RWPE1 (cell line): ENCODE data around the gene MYZAP.

ENCODE experiments used
- CTCF ChIA-PET: fragments of 350-600 bp; sonication (Branson Sonifier 250); formaldehyde crosslinking; extraction: SDS; loops from one replicate; lab custom pipeline; 2021; lab: Yijun Ruan, JAX
- POLR2A ChIA-PET: fragments of 400-600 bp; formaldehyde crosslinking; extraction: SDS; loops from one replicate; lab custom pipeline; 2020; ENCODE audit warnings: antibody characterized with exemption; ENCODE audit not compliant: low non-redundant PET; lab: Yijun Ruan, JAX
- DNase-seq: peaks from one replicate; pipeline ENCODE4 v3.0.0; 2012; ENCODE audit warnings: low spot score
- H3K27ac ChIP-seq: fragments of 450-650 bp; 2 replicates; pipeline ENCODE4 v1.5.1; 2017
- CTCF ChIP-seq: fragments of 450-650 bp; conservative IDR thresholded peaks from 2 replicates; pipeline ENCODE4 v1.5.1; 2017; ENCODE audit warnings: low read depth, mild to moderate bottlenecking

MYZAP gene

GRCh38 chr15:57573151-57573550 is 18.6 kb upstream of the MYZAP start:
- ChIA-PET POLR2A (no interaction called here), CTCF (no interaction called here)
- DNase-seq: no peak
- no peak overlapping the region for H3K27ac ChIP-seq
- TF ChIP-seq CTCF: no peak

GRCh38 chr15:57575363-57575762 is 16.3 kb upstream of the MYZAP start:
- ChIA-PET CTCF (no interaction called here), POLR2A (no interaction called here)
- DNase-seq: no peak
- H3K27ac ChIP-seq: no peak overlapping the region
- TF ChIP-seq CTCF: no peak

- TF ChIP-seq CTCF: no peak
- H3K27ac ChIP-seq: no peak overlapping the region
- POLR2A ChIA-PET: no interaction called here
- DNase-seq: no peak
- CTCF ChIA-PET: no interaction called here
Measured at GRCh38 chr15:57578288-57578900, 13.3 kb upstream of the MYZAP start.

GRCh38 chr15:57580428-57580827 is 11.3 kb upstream of the MYZAP start:
- no peak for TF ChIP-seq CTCF
- no peak for DNase-seq
- no peak overlapping the region for H3K27ac ChIP-seq
- ChIA-PET POLR2A (no interaction called here), CTCF (interaction anchor here (0.6 to 1.2 kb wide), 2 partner anchors 20 to 60 kb away, joined by 3 read pairs; no protein-coding TSS in a partner anchor)

- TF ChIP-seq CTCF: no peak
- CTCF ChIA-PET: no interaction called here
- POLR2A ChIA-PET: no interaction called here
- no peak for DNase-seq
- no peak overlapping the region for H3K27ac ChIP-seq
Measured at GRCh38 chr15:57580866-57581265, 10.8 kb upstream of the MYZAP start.

- TF ChIP-seq CTCF: no peak
- no peak overlapping the region for H3K27ac ChIP-seq
- DNase-seq: no peak
- CTCF ChIA-PET: no interaction called here
- POLR2A ChIA-PET: no interaction called here
Measured at GRCh38 chr15:57582090-57582489, 9.6 kb upstream of the MYZAP start.
